ENCODE results near the gene LEF1.

Gene LEF1

DNA sequence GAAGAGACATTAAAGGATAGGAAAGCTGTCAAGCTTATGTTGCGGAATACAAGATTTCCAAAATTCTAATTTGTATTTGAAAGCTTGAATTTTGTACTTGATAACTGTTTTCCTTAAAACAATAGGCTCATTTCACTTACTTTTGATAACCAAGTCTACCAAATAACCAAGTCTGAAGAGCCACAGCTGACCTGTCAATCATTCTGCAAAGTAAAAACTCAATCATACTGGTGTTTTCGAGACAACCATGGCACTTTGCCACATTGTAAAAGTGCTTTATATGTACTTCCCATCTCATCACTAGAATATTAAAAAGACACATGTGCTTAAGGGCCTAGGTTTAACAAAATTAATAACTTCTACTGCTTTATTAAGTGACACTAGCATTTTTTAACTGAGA is 47.9 kb downstream of the LEF1 start:
- no peak for ATAC-seq
- no peak for TF ChIP-seq ZFP3 (CRISPR knock-in tag; IDR thresholded peaks at IDR 0.05)
- TF ChIP-seq, protein P1, sequence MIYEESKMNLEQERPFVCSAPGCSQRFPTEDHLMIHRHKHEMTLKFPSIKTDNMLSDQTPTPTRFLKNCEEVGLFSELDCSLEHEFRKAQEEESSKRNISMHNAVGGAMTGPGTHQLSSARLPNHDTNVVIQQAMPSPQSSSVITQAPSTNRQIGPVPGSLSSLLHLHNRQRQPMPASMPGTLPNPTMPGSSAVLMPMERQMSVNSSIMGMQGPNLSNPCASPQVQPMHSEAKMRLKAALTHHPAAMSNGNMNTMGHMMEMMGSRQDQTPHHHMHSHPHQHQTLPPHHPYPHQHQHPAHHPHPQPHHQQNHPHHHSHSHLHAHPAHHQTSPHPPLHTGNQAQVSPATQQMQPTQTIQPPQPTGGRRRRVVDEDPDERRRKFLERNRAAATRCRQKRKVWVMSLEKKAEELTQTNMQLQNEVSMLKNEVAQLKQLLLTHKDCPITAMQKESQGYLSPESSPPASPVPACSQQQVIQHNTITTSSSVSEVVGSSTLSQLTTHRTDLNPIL (CRISPR knock-in tag; IDR thresholded peaks at IDR 0.05; ENCODE audit: low read depth), result no peak
- TF ChIP-seq TCF4 (CRISPR knock-in tag; IDR thresholded peaks at IDR 0.05; ENCODE audit: borderline replicate concordance), result no peak
- TF ChIP-seq CSDC2 (CRISPR knock-in tag; IDR thresholded peaks at IDR 0.05), result no peak
- TF ChIP-seq GLIS3 (CRISPR knock-in tag; IDR thresholded peaks at IDR 0.05), result no peak
- TF ChIP-seq RARB (CRISPR knock-in tag; IDR thresholded peaks at IDR 0.05), result no peak
- TF ChIP-seq OSR1 (CRISPR knock-in tag; IDR thresholded peaks at IDR 0.05), result no peak
- no peak for TF ChIP-seq ESRRG (CRISPR knock-in tag; IDR thresholded peaks at IDR 0.05)
- no peak for TF ChIP-seq ZC3H10 (CRISPR knock-in tag; IDR thresholded peaks at IDR 0.05)

DNA sequence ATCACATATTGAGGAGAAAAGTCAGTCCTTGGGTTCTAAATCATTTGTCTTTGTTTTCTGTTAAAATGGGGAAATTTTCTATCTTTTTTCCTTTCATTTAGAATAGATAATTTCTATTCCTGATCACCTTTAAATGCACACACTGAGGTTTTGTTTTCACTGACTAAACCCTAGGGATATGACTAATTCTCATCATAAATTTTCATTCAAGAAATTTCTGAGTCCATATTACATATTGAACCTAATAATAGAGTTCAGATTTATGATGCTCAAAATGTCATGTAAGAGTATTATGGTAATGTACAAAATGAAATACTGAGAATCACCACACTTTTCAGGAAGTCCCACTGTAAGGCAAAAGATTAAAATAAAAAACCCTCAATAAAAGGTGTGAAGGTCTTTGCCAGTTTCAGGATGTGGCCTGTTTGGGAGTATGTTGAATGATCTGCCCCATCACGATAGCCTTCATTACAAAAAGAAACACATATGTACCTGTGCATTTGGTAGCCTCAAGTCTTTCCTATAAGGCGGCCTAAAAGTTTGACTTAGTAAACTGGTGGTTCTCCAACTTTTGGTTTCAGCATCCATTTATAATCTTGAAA is 49.4 kb downstream of the LEF1 start:
- TF ChIP-seq, protein P2, sequence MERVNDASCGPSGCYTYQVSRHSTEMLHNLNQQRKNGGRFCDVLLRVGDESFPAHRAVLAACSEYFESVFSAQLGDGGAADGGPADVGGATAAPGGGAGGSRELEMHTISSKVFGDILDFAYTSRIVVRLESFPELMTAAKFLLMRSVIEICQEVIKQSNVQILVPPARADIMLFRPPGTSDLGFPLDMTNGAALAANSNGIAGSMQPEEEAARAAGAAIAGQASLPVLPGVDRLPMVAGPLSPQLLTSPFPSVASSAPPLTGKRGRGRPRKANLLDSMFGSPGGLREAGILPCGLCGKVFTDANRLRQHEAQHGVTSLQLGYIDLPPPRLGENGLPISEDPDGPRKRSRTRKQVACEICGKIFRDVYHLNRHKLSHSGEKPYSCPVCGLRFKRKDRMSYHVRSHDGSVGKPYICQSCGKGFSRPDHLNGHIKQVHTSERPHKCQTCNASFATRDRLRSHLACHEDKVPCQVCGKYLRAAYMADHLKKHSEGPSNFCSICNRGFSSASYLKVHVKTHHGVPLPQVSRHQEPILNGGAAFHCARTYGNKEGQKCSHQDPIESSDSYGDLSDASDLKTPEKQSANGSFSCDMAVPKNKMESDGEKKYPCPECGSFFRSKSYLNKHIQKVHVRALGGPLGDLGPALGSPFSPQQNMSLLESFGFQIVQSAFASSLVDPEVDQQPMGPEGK (CRISPR knock-in tag; IDR thresholded peaks at IDR 0.05; ENCODE audit: borderline replicate concordance), result no peak
- no peak for TF ChIP-seq CSDC2 (CRISPR knock-in tag; IDR thresholded peaks at IDR 0.05)
- no peak for TF ChIP-seq GLIS3 (CRISPR knock-in tag; IDR thresholded peaks at IDR 0.05)
- no peak for TF ChIP-seq PPARA (CRISPR knock-in tag; IDR thresholded peaks at IDR 0.05; ENCODE audit: borderline replicate concordance)
- no peak for TF ChIP-seq ZC3H10 (CRISPR knock-in tag; IDR thresholded peaks at IDR 0.05)
- TF ChIP-seq SNAI2 (CRISPR knock-in tag; IDR thresholded peaks at IDR 0.05), result no peak
- TF ChIP-seq BACH2 (CRISPR knock-in tag; IDR thresholded peaks at IDR 0.05; ENCODE audit: borderline replicate concordance), result no peak
- no peak for TF ChIP-seq ZNF70 (CRISPR knock-in tag; IDR thresholded peaks at IDR 0.05)
- no peak for TF ChIP-seq OSR1 (CRISPR knock-in tag; IDR thresholded peaks at IDR 0.05)
- TF ChIP-seq ZNF565 (CRISPR knock-in tag; conservative IDR thresholded peaks at IDR 0.05; ENCODE audit: low read depth), result no peak
- TF ChIP-seq ZFP3 (CRISPR knock-in tag; IDR thresholded peaks at IDR 0.05), result no peak
- TF ChIP-seq, protein P3, sequence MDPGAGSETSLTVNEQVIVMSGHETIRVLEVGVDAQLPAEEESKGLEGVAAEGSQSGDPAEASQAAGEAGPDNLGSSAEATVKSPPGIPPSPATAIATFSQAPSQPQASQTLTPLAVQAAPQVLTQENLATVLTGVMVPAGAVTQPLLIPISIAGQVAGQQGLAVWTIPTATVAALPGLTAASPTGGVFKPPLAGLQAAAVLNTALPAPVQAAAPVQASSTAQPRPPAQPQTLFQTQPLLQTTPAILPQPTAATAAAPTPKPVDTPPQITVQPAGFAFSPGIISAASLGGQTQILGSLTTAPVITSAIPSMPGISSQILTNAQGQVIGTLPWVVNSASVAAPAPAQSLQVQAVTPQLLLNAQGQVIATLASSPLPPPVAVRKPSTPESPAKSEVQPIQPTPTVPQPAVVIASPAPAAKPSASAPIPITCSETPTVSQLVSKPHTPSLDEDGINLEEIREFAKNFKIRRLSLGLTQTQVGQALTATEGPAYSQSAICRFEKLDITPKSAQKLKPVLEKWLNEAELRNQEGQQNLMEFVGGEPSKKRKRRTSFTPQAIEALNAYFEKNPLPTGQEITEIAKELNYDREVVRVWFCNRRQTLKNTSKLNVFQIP (CRISPR knock-in tag; IDR thresholded peaks at IDR 0.05; ENCODE audit: borderline replicate concordance, low read depth), result no peak
- TF ChIP-seq, protein P4, sequence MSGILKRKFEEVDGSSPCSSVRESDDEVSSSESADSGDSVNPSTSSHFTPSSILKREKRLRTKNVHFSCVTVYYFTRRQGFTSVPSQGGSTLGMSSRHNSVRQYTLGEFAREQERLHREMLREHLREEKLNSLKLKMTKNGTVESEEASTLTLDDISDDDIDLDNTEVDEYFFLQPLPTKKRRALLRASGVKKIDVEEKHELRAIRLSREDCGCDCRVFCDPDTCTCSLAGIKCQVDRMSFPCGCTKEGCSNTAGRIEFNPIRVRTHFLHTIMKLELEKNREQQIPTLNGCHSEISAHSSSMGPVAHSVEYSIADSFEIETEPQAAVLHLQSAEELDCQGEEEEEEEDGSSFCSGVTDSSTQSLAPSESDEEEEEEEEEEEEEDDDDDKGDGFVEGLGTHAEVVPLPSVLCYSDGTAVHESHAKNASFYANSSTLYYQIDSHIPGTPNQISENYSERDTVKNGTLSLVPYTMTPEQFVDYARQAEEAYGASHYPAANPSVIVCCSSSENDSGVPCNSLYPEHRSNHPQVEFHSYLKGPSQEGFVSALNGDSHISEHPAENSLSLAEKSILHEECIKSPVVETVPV (CRISPR knock-in tag; IDR thresholded peaks at IDR 0.05), result no peak

DNA sequence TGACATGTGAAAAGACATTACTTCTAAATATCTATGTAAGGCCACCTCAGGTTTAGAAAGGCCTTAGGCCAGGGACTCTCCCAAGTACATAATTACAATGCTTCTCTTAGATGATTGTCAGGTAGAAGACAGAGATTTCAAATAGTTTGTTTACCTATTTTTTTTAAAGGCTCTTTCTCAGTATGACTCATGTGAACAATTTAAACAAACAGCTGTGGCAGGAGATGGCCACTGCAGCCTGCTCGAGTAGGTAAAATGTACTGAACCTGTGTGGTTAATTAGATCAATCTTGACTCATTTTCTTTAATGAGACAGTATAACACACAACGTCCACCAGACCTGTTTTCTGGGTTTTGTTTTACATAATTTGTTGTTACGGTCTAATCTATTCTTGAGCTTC is 50.2 kb downstream of the LEF1 start:
- ATAC-seq, result no peak
- TF ChIP-seq TCF4 (CRISPR knock-in tag; IDR thresholded peaks at IDR 0.05; ENCODE audit: borderline replicate concordance) (no peak), OSR1 (CRISPR knock-in tag; IDR thresholded peaks at IDR 0.05) (no peak)
- TF ChIP-seq, protein P1 (CRISPR knock-in tag; IDR thresholded peaks at IDR 0.05; ENCODE audit: low read depth), result no peak

More for the DNA sequence above, 49.4 kb downstream of the LEF1 start:
- ATAC-seq, result no peak

DNA sequence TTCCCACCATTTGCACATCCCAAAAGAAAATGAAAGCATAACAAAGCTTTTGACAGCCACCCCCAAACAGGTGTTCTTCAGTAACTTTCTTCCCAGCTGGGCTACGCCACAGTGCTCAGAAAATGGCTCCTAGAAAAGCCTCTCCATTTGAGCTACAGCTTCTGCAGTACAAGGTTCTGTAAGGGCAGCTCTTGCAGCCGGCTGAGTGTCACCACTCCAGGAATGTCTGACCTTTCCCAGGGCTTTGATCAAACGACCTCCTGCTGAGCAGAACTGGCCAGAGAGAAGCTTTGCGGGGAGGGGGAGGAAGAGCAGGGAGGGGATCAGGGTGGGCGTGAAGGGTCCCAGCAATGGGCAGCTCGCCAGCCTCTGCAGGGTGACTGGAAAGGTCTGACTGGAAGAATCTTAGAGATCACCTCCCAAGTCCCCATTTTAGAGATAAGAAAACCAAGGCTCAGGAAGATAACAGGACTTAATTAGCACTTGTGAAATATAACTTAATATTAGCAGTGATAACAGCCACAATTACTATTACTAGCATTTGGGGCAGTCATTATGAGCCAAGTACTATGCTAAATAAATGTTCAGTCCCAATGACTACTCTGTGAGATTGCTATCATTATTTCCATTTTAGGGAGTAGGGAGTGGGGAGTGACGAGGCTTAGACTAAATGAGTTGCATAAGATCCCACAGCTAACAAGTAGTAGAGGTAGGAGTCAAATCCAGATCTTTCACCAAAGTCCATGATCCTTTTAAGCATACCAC is 51.1 kb downstream of the LEF1 start:
- ATAC-seq, result no peak
- TF ChIP-seq ZNF565 (CRISPR knock-in tag; conservative IDR thresholded peaks at IDR 0.05; ENCODE audit: low read depth) (no peak), CSDC2 (CRISPR knock-in tag; IDR thresholded peaks at IDR 0.05) (no peak), ZNF70 (CRISPR knock-in tag; IDR thresholded peaks at IDR 0.05) (no peak), RARB (CRISPR knock-in tag; IDR thresholded peaks at IDR 0.05) (no peak), ESRRG (CRISPR knock-in tag; IDR thresholded peaks at IDR 0.05) (no peak), OSR1 (CRISPR knock-in tag; IDR thresholded peaks at IDR 0.05) (no peak)
- TF ChIP-seq, protein P2 (CRISPR knock-in tag; IDR thresholded peaks at IDR 0.05; ENCODE audit: borderline replicate concordance), result no peak

Measured in SK-N-SH treated with all-trans-retinoic acid at 6 μM for 48 hours (cell line).